Body of pancreas (tissue), 4 donors: ENCODE measurements around the gene KIF15.

ENCODE experiments used
- POLR2A ChIP-seq, 3 donors: fragments of 450-650 bp; IDR thresholded peaks; one replicate each; pipeline ENCODE4 v1.6.1; 2016; ENCODE audit warnings: antibody characterized with exemption in 3 of 3, mild to moderate bottlenecking in 2 of 3
- TF ChIP-seq, protein P1 (sequence below), 7 experiments: fragments of 450-650 bp in 4 of 7; fragments of 200-600 bp in 3 of 7; sonication (generic) in 3 of 7; IDR thresholded peaks; one replicate each; pipeline ENCODE4 v1.5.1; 2016 to 2019; ENCODE audit warnings: antibody characterized with exemption in 7 of 7

DNA sequence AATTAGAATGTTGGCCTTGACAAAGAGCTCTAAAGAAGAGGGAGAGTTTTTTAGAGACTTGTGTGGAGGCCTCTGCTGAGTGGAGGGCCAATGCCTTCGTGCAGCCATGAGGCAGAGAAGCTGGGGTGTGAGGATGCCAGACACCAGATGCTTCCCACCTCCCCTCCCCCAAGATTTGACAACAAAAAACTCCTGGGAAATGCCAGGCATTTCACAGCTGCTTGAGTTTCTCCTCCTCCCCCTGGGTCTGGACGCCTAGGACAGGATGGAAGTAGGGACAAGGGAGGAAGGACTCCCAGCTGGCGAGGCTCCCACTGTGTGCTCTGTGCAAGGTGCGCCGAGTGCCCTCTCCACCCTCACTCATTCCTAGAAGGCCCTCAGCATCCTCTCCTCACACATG lies 132.9 kb downstream of the KIF15 start:
- TF ChIP-seq, protein P1, sequence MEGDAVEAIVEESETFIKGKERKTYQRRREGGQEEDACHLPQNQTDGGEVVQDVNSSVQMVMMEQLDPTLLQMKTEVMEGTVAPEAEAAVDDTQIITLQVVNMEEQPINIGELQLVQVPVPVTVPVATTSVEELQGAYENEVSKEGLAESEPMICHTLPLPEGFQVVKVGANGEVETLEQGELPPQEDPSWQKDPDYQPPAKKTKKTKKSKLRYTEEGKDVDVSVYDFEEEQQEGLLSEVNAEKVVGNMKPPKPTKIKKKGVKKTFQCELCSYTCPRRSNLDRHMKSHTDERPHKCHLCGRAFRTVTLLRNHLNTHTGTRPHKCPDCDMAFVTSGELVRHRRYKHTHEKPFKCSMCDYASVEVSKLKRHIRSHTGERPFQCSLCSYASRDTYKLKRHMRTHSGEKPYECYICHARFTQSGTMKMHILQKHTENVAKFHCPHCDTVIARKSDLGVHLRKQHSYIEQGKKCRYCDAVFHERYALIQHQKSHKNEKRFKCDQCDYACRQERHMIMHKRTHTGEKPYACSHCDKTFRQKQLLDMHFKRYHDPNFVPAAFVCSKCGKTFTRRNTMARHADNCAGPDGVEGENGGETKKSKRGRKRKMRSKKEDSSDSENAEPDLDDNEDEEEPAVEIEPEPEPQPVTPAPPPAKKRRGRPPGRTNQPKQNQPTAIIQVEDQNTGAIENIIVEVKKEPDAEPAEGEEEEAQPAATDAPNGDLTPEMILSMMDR (IDR thresholded peaks at IDR 0.05): no peak
- TF ChIP-seq POLR2A (IDR thresholded peaks at IDR 0.05): no peak
